NCI-H510A treated with DMSO at 0.1 percent for 48 hours (cell line): ENCODE measurements around the gene MSH3.
"Not testable (repeated sequence)": the region's sequence is repeated elsewhere in the genome, so short reads cannot be mapped to it uniquely, and the experiment has no call there.

Experiments
- DNase-seq: peaks from one replicate; lab custom pipeline; 2025; lab: John Stamatoyannopoulos, UW

Gene MSH3

DNA sequence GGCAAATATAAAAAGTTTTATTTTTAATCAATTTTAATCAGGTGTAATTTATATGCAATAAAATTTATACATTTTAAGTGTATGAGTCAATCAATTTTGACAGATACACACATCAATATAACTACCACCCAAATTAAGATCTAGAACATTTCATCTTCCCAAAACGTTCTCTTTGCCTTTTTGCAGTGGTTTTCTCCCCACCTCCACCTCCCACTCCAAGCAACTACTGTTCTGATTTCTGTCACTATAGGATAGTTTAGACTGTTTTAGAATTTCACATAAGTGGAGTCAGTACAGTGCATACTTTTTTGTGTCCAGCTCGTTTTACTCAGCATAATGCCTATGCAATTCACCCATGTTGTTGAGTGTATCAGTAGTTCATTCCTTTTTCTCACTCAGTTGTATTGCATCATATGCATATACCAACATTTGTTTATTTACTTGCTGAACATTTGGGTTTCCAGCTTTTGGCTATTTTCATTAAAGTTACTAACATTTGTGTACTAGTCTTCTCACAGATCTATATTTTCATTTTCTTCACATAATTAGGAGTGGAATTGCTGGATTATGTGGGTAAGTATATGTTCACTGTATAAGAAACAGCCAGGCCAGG, 52.5 kb downstream of the MSH3 start:
- no peak for DNase-seq

DNA sequence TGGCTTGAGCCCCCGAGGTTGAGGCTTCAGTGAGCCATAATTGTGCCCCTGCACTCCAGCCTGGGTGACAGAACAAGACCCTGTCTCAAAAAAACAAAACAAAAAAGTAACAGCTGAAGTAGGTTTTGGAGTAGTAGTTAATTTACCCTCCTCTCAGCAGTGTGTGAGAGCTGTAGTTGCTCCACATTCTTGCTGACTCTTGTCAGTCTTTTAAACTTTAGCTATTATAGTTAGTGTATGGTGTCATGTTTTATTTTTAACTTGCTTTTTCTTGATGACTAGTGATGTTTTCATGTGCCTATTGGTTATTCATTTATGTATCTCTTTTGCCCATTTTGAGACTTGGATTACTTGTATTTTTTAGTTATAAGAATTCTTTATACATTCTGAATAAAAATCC, 53.2 kb downstream of the MSH3 start:
- DNase-seq: no peak

DNA sequence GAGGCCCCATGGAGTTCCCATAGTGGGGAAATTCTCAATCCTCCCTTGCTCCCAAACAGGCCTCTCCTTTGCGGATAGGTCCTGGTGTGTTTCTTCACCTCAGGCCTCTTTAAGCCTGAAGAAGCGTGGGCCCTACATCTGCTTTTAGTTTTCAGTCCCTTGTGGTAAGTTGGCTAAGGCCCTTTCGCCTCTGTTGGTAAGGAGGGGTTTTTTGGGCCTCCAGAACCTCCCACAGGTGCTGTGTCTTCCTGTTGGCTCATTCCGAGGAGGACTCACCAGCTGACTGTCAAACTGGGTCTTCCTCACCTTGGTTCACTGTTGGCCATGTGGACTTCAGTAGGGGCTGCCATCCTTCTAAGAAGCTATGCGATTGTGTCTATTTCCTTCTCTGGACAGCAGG, 56.8 kb downstream of the MSH3 start:
- no peak for DNase-seq

DNA sequence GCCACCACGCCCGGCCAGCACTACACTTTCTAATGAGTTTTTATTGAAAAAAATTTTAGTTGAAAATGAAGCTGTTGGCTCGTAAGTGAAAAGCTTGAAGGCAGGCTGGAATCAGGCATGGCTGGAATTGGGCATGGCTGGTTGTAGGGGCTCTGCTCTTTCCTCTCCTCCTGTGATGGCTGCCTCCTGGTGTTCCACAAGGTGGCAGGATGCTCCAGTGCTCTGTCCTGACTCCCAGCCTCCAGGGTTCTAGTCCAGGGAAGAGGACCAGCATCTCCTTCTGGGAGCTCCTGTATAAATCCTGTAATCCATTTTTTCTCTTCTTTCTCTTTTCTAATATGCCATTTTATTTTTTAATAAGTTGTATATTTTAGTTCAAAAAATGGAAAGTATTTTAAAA, 57.5 kb downstream of the MSH3 start:
- peak; percentile 2 for DNase-seq

DNA sequence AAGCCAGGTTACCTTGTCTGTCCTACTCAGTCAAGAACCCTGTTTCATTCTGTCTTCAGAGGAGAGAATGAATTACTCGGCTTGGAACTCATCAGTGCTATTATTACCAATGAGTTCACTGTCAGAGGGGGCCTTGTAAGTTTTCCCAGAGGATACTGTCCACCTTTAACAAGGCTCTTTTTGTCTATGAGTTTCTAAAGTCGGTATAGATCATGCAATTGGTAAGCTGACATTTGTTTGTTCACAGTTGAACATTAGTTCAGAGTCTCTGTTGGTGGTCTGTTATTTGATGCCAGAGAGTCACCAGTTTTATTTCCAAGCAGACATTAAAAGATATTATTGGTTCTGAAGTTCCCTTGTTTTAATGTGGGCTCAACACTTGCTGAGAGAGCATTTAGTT, 58.5 kb downstream of the MSH3 start:
- no peak for DNase-seq

DNA sequence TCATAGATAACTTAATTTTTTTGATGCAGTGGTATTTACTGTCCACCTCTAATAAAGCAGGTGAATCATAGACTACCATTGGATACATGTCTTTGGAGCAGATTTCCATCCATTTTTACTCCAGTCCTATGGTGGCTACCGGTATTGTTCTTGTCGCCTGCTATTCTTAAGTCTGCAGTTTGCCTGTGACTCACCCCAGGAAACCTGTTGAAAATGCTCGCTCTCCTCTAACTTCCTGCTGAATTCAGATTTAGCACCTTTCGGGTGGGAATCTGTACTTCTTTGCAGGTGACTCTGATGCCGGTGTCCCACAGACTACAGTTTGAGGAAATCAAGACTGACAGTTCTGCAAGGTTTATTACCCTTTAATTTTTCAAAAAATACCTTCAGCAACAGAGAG, 59.2 kb downstream of the MSH3 start:
- no peak for DNase-seq

DNA sequence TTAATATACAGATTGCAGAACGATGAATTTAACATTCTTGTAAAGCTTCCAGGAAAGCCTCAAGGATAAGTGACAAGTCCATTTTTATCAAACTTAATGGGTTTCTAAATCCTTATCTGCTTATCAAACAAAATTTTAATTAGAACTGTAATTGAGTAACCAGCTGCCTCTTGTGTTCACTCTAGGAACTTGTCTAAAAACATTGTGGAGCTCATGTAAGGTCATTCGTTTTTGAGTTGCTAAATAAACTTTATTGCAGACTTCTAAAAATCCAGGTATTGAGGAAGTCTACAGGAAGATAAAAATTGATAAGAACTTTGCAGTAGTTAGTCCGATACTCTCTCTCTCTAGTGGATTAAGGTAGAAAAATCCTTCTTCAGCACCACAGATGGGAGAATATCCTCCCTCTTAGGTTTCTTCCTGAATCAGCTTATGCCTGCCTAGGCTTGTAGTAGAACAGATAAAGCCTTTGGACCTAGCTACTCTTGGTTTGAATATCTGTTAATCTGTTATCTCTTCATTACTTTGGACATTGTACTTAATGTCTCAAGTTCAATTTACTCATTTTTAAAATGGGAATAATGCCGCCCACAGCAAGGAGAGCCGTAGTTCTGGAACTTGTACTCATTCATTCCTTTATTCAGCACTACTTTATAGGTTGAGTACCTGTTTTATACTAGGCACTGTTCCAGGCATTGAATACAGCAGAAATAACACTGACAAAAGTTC, 60.3 kb downstream of the MSH3 start:
- DNase-seq: no peak

DNA sequence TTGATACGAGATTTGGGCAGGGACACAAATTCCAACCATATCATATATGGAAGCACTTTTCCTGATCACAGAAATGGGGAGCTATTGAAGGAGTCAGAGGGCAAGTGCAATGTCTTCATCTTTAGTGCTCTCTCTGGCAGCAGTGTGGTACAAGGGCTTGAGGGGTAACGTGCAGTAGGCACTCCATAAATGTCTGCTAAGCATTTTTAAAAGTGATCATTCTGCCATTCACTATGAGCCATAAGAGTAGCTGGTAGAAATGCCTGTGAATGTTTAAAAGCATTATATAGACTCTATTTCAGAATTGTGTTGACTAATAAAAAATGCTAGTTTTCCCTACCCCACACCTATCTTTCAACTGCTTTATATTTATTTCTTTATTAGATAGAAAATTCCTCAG, 61.4 kb downstream of the MSH3 start:
- DNase-seq: no peak

DNA sequence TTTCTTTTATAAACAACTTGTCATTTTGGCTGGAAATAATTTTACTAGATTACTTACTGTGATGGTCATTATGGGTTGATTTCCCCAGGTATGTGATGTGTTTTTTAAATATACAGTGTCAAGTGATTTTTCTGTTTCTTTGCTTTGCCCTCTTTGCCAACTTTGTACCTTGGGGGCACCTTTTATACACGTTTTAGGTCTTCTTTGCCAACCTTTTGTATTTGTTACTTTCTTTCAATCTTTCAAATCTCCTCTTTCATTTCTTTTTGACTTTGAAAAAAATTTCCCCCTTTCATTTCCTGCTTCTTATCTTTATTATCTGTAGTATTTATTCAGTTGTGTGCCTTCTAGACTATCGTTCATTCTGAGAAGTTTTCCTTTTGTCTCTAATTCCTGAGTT, 65.7 kb downstream of the MSH3 start:
- DNase-seq: no peak

DNA sequence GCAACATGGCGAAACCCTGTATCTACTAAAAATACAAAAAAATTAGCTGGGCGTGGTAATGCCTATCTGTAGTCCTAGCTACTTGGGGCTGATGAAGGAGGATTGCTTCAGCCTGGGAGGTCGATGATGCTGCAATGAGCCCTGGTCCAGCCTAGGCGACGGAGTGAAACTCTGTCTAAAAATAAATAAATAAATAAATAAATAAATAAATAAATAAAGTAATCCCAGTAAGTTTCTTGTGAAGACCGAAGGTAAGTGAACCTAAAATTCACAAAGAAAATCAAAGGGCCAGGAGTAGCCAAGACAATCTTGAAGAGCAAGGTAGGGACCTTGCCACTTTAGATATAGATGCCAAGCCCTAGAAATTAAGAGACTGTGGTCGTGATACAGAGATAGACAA, 68.5 kb downstream of the MSH3 start:
- no peak for DNase-seq

DNA sequence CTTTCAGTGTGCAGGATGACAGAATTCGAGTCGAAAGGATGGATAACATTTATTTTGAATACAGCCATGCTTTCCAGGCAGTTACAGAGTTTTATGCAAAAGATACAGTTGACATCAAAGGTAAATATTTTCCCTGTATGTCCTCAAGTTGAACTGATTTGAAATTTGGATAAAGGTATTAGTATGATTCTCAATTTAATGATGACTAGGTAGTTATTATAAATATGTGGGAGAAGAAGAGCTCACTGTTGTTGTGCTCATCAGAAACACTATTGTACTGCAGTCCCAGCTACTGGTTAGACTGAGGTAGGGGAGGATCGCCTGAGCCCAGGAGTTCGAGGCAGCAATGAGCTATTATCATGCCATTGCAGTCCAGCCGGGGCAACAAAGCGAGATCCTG, 71.0 kb downstream of the MSH3 start:
- no peak for DNase-seq

DNA sequence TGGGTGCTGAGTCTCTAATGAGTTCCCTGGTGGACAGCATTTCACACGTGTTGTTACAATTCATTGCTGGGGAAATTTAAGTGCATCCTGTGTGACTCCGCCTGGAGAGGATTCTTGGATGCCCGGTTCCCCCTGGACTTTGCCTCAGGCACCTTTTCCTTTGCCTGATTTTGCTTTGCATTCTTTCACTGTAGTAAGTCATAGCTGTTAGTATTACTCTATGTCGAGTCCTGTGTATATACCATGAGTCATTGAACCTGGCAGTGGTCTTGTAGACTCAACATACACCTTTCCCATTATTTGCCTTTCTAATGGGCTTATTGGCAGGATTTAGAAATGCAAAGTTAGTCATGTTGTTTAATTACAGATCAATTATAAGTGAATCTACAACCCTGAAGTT, 82.3 kb downstream of the MSH3 start:
- DNase-seq: no peak

DNA sequence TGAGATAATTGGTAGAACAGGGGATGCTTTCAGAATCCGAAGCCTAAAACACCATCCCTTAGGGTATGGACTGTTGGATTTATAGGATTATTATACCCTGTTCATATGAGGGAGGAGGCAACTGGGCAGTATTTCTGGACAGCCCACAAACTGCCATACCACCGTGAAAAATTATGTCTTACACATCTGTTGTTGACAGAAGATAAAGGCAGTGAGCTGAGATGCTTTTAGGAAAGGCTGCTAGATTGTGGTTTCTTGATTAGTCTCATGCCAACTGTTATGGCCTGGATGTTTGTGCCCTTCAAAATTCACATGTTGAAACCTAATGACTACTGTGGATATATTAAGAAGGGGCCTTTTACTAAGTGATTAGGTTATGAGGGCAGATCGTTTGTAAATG, 84.0 kb downstream of the MSH3 start:
- no peak for DNase-seq

DNA sequence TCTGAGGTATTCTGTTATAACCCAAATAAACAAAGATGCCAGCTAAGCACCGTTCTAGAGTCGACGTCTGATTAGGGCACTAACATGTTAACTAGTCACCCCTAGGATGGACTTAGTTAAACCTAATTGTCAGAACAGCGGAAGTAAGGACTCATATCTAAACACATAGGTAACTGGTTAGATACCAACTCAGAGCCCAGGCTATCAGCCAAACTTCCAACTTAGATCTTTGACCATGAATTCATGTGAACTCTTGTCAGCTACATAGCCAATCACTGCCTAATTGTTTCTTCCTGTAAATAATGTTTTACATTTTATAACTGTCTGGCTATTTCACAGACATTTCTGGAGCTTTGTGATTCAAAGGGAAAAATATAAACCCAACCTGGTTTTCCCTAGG, 84.6 kb downstream of the MSH3 start:
- no peak for DNase-seq

DNA sequence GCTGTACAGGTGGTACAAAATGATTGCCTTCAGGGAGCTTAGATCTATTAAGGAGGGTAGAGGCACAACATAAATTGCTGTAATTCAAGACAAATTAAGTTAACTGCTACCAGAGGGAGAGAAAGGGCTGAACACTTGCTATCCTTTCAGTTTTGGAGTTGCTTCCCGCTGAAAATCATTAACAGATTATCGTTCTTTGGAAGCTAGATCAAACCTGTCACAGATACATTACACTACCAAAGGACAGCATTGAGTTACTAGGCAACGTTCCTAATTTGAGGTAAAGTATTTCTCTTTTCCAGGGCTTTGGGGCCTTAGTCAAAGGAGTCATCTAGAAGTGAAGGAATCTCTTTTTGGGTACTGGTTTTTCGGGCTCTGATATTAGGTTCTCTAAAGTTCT, 85.0 kb downstream of the MSH3 start:
- no peak for DNase-seq

DNA sequence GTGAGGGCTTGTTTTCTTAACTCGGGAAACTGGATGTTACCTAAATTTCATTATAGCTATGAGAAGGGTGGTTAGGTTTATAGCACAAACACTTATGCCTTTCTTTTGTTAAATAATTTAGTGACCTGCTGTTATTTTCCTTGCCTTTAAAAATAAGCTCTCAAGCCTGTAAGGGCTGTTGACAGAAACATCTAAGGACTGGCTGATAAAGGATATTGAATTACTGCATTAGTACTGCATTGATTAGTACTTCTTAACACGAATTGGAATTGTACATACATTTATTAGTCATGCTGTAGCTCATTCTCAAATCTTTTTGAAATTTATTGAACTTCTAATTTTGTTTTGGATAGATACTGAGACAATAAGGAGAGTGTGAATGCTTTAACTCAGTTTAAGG, 85.4 kb downstream of the MSH3 start:
- no peak for DNase-seq

DNA sequence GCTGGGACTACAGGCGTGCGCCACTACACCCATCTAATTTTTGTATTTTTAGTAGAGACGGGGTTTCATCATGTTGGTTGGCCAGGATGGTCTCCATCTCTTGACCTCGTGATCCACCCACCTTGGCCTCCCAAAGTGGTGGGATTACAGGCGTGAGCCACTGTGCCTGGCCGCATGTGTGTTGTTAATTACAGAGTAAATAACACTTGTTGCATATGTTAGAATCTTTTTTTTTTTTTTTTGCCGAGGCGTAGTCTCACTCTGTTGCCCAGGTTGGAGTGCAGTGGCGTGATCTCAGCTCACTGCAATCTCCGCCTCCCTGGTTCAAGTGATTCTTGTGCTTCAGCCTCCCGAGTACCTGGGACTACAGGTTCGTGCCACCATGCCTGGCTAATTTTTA, 86.0 kb downstream of the MSH3 start:
- not testable (repeated sequence) for DNase-seq

DNA sequence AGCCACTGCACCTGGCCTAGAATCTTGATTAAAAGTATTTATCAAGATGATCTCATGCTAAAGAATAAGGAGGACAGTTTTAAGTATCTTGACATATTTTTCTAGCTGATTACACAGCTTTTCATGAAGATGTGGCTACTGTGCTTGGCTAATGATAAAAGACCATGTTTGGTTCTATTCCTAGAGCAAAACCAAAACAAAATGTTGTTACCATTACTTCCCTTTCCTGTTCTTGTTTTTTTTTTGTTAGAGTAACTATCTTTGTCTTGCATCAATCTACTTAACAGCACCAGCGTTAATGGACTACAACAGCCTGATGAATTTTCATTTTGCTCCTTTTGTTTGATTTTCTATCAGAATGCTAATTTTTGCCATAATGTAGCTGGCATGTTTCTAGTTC, 86.5 kb downstream of the MSH3 start:
- DNase-seq: no peak

DNA sequence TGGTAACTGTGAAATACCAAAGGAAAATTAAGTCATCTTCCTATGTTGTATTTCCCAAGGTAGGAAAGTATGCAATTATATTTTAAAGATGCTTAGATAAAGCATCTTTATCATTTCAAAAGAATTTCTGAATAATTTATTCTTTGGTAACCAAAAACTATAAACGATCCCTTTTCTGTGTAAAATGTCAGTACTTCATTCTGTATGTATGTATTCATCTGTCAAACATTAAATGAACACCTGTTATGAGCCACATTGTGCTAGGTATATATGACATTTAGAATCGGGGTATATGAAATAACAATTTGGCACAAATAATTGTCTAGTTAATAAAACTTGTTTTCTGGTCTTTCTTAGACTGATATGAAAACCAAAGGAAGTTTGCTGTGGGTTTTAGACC, 89.7 kb downstream of the MSH3 start:
- no peak for DNase-seq

DNA sequence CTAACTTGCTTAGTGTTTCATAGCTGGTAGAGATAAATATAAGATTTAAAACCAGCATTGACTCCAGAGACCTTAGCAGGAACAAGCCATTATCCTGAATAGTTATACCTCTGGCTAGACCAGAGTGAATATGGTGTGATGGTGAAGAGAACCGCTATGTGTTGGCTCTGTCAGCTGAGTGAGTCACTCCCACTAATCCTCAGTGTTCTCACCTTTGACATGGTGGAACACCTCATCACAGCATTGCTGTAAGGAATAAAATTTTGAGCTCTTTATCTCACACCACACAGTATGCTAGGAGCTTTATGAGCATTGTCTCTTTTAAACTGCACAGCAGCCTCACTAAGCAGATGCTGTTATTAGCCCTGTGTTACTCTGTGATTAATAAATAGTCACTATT, 91.0 kb downstream of the MSH3 start:
- DNase-seq: no peak

DNA sequence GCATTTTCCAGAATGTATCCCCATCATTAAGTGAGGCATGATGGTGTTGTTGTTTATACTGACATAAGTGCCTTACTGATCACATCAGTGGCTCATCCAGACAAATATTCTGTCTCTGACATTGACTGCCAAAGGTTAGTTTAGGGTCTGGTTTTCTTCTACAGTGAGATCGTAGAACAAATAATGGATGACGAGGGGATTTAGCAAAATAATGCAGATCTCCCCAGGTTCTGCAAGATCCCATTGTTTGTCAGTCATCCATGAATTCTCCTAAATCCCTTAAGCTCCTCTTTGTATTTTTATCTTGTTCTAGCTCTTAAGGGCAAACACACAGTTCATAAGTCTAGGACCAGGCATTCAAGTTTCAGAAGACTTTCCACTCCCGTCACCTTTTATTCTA, 93.5 kb downstream of the MSH3 start:
- no peak for DNase-seq

DNA sequence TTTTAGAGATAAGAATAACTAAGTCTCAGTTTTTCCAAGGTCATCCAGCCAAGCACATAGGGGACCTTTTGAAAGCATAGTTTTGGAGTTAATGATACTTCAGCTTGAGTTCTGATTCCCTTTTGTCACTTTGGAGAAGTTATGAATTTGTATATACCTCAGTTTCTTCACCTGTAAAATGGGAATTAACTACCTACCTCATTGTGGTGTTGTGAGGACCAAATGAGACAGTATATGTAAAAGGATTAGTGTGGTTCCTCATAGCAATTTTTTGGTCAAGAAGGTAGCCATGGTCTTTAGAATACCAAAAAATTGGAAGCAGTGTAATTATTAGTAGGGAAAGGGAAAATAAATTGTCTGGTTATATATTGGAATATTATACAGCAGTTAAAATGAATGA, 98.0 kb downstream of the MSH3 start:
- DNase-seq: no peak

DNA sequence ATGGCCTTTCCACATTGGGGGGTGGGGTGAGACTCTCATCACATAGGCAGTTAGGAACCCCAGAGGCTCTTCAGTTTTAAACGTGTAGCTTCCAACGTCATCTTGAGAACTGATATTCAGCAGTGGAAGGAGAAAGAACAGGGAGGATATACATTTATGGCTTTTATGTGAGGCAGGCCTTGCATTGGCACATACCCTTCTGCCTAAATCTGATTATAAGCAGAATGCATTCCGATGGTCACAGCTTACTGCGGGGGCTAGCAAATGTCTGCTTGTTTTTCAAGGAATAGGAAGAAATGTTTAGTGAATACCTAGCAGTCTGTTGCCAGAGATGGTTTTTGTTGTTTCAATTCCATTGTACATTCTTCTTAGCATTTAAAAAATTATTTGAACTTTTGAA, 99.3 kb downstream of the MSH3 start:
- DNase-seq: no peak

DNA sequence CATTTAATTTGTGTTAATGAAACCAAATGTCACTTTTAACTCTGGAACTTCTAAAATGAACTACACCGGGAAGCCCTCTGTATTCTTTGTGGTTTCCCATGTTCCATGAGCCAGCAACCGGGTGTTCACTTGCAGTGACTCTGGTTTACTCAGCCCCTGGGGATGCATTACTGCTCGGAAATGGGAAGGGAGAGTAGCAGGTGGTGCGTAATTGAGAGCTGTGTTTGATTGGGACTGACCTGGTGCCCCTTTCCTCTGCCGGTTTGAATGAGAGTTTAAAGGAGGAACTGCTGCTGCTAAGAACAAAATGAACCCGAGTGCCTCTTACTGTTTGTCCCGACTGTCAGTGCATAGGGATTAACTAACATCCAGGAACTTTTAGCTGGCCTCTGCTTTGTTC, 100.4 kb downstream of the MSH3 start:
- DNase-seq: no peak
